WI38 (cell line): Measurements from ENCODE around the gene TMEM119.
"Not testable (repeated sequence)": the region's sequence is repeated elsewhere in the genome, so short reads cannot be mapped to it uniquely, and the experiment has no call there.

Source experiments
- H3K4me3 ChIP-seq: 2 replicates; pipeline ENCODE4 v1.5.1; 2011; ENCODE audit warnings: low read depth, mild to moderate bottlenecking, control low read depth, low read length
- CTCF ChIP-seq: IDR thresholded peaks from 2 replicates; pipeline ENCODE4 v1.5.1; 2012; ENCODE audit warnings: low read depth, mild to moderate bottlenecking, control low read depth, low read length

The TMEM119 gene

GRCh38 chr12:108559007-108559655, 38.8 kb downstream of the TMEM119 start:
- no peak overlapping the region; the same call in 1 of the 2 replicates for H3K4me3 ChIP-seq
- no peak for TF ChIP-seq CTCF

- not testable (repeated sequence) for H3K4me3 ChIP-seq
Observed at GRCh38 chr12:108555383-108555782, 42.5 kb downstream of the TMEM119 start.

- no peak for TF ChIP-seq CTCF
- H3K4me3 ChIP-seq = no peak overlapping the region
Observed at GRCh38 chr12:108553799-108554198, 44.1 kb downstream of the TMEM119 start.

GRCh38 chr12:108551535-108551934, 46.3 kb downstream of the TMEM119 start:
- TF ChIP-seq CTCF = no peak
- no peak overlapping the region for H3K4me3 ChIP-seq

- TF ChIP-seq CTCF = no peak
- H3K4me3 ChIP-seq = no peak overlapping the region
Observed at GRCh38 chr12:108548954-108549521, 48.8 kb downstream of the TMEM119 start.

- no peak for TF ChIP-seq CTCF
- no peak overlapping the region for H3K4me3 ChIP-seq
Observed at GRCh38 chr12:108547686-108548085, 50.2 kb downstream of the TMEM119 start.

- TF ChIP-seq CTCF = no peak
- no peak overlapping the region for H3K4me3 ChIP-seq
Observed at GRCh38 chr12:108543652-108544051, 54.2 kb downstream of the TMEM119 start.

GRCh38 chr12:108542320-108542719, 55.6 kb downstream of the TMEM119 start:
- H3K4me3 ChIP-seq = no peak overlapping the region
- TF ChIP-seq CTCF = no peak
